SH-SY5Y (cell line): ENCODE data around the gene HELQ.

ENCODE experiments used
- GATA2 ChIP-seq: IDR thresholded peaks from 2 replicates; pipeline ENCODE4 v1.6.1; 2011; ENCODE audit warnings: mild to moderate bottlenecking, low read depth, low read length
- GATA3 ChIP-seq: IDR thresholded peaks from 2 replicates; pipeline ENCODE4 v1.6.1; 2011; ENCODE audit warnings: low read depth, mild to moderate bottlenecking, low read length, moderate library complexity

HELQ gene

GRCh38 chr4:83440148-83440814 lies 15.3 kb downstream of the HELQ start:
- TF ChIP-seq GATA3 (no peak), GATA2 (no peak)

- TF ChIP-seq GATA3 (no peak), GATA2 (no peak)
Observed at GRCh38 chr4:83438719-83439118, 16.9 kb downstream of the HELQ start.

DNA sequence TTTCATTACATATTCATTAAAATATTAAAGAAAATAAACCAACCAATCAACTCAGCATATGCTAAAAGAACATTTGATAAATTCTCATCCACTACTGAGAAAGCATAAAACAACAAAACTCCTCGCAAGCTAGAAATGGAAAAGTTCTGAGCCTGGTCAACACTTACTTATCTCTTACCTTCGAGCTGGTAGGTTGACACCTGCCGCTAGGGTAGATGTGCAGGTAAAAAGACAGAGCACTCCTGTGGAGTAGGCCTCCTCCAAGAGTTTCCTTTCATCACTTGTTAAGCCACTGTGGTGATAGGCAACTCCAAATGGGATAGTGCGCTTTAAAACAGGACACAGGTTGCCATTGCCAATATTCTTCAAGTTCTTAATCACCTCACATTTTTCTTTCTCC lies 18.9 kb downstream of the HELQ start:
- TF ChIP-seq GATA2 = no peak
- no peak for TF ChIP-seq GATA3

DNA sequence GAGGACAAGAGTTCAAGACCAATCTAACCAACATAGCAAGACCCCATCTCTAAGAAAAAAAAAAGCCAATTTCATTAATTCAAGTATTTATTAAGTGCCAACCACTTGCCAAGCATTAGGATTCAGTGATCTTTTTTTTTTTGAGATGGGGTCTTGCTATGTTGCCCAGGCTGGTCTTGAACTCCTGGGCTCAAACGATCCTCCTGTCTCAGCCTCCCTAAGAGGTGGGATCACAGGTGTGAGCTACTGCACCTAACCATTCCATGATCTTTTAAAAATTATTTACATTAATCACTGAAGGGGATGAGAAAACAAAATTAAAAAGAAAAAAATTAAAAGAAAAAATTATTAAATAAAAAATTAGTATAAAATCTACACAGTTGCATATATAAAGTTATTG lies 24.4 kb downstream of the HELQ start:
- TF ChIP-seq GATA2 (no peak), GATA3 (no peak)

GRCh38 chr4:83418211-83418610 lies 37.4 kb downstream of the HELQ start:
- TF ChIP-seq GATA2 = no peak
- TF ChIP-seq GATA3 = no peak

- TF ChIP-seq GATA3 (no peak), GATA2 (no peak)
Observed at GRCh38 chr4:83417566-83417965, 38.1 kb downstream of the HELQ start.

- no peak for TF ChIP-seq GATA2
- no peak for TF ChIP-seq GATA3
Observed at GRCh38 chr4:83413676-83414075, 41.9 kb downstream of the HELQ start.

GRCh38 chr4:83408908-83409307 lies 46.7 kb downstream of the HELQ start:
- no peak for TF ChIP-seq GATA2
- TF ChIP-seq GATA3 = no peak

DNA sequence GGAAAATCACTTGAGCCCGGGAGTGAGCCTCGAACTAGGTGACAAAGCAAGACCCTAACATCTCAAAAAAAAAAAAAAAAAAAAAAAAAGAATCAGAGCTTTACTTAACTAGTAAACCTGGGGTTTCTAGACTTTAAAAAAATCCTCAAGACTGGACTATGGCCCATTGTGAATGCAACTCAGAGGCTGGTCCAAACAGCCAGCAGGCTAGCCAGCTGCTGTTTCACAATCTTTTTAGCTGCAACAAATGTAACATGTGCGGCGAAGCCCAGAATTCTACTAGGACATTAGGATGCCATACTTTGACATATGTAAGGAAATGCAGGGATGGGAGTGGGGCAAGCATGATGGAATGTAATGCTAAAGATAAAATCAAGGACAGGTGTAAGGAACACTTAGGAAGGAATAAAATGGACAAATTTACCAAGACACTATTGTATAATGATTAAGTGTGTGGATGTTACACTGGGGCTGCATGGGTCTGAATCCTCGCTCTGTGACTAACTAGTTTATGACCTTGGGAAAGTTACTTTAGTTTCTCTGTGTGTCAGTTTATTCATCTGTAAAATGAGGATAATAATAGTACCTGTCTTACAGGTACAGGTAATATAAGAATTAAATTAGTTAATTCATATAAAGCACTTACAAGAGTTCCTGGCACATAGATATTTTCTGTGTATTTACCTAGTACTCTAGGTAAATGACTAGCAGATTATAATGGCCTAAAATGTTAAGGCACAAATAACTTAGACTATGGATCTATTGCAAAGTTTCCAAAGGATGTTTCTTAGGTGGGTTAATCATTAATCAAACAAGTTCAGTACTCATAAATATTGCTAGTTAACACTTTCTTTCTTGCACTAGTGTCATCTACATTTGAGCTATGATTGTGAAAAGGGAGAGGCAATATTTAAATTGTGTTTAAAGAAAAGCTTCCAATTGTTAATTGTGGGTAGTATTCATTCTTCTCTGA lies 49.5 kb downstream of the HELQ start:
- TF ChIP-seq GATA2 (no peak), GATA3 (no peak)

DNA sequence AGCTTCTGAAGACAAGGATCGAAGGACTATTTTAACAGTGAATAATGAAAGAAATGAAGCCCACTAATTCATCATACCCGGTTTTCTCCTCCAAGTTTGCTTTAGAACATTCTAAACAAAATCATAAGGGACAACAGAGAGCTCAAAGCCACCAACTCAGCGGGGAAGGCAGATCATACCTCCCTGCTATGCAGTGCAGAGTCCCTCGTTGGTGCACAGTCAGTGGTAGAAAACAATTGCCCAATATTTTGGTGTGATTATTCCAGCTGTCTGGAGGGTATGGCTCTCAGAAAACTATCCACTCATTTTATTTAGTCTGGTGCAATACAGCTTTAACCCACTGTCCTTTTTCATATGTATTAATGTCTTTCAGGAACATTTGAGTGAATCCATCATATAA lies 61.7 kb downstream of the HELQ start:
- no peak for TF ChIP-seq GATA3
- TF ChIP-seq GATA2 = no peak

GRCh38 chr4:83392562-83392961 lies 63.1 kb downstream of the HELQ start:
- TF ChIP-seq GATA2 (no peak), GATA3 (no peak)

GRCh38 chr4:83390944-83391343 lies 64.7 kb downstream of the HELQ start:
- TF ChIP-seq GATA3 = no peak
- TF ChIP-seq GATA2 = no peak

GRCh38 chr4:83389756-83390505 lies 65.7 kb downstream of the HELQ start:
- TF ChIP-seq GATA3 (no peak), GATA2 (no peak)

GRCh38 chr4:83389037-83389720 lies 66.4 kb downstream of the HELQ start:
- TF ChIP-seq GATA2 (no peak), GATA3 (no peak)

- TF ChIP-seq GATA3 (no peak), GATA2 (no peak)
Observed at GRCh38 chr4:83388313-83388676, 67.3 kb downstream of the HELQ start.
